GM12875 (cell line): ENCODE data around the gene AFF2.

ENCODE experiments used
- H3K4me3 ChIP-seq: one replicate; pipeline ENCODE4 v1.5.1; 2011; ENCODE audit warnings: low read depth, low read length, control low read depth
- TF ChIP-seq, protein P1 (sequence below): IDR thresholded peaks from 2 replicates; pipeline ENCODE4 v1.5.1; 2011; ENCODE audit warnings: low read depth, mild to moderate bottlenecking, control low read depth, inconsistent platforms, low read length, moderate library complexity, borderline replicate concordance; ENCODE audit not compliant: insufficient read depth

Gene AFF2

DNA sequence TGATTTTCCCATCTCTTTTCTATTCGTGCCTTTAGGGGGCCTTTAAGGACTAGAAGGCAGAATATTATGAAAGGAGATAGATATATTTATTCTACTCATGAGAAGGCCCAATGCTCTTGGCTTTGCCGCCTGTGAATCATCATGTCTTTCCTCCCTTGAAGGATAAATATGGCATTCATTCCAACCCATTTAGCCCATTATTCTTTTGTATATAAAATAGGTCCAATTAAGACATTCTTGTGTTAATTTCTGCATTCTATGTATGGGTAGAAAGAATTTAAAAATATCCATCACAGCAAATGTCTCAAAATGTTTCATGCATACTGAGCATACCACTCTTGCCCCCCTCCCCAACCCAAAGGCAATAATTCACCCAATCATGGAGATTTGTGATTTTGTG, 115.1 kb downstream of the AFF2 start:
- no peak overlapping the region for H3K4me3 ChIP-seq
- TF ChIP-seq, protein P1, sequence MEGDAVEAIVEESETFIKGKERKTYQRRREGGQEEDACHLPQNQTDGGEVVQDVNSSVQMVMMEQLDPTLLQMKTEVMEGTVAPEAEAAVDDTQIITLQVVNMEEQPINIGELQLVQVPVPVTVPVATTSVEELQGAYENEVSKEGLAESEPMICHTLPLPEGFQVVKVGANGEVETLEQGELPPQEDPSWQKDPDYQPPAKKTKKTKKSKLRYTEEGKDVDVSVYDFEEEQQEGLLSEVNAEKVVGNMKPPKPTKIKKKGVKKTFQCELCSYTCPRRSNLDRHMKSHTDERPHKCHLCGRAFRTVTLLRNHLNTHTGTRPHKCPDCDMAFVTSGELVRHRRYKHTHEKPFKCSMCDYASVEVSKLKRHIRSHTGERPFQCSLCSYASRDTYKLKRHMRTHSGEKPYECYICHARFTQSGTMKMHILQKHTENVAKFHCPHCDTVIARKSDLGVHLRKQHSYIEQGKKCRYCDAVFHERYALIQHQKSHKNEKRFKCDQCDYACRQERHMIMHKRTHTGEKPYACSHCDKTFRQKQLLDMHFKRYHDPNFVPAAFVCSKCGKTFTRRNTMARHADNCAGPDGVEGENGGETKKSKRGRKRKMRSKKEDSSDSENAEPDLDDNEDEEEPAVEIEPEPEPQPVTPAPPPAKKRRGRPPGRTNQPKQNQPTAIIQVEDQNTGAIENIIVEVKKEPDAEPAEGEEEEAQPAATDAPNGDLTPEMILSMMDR, result no peak

DNA sequence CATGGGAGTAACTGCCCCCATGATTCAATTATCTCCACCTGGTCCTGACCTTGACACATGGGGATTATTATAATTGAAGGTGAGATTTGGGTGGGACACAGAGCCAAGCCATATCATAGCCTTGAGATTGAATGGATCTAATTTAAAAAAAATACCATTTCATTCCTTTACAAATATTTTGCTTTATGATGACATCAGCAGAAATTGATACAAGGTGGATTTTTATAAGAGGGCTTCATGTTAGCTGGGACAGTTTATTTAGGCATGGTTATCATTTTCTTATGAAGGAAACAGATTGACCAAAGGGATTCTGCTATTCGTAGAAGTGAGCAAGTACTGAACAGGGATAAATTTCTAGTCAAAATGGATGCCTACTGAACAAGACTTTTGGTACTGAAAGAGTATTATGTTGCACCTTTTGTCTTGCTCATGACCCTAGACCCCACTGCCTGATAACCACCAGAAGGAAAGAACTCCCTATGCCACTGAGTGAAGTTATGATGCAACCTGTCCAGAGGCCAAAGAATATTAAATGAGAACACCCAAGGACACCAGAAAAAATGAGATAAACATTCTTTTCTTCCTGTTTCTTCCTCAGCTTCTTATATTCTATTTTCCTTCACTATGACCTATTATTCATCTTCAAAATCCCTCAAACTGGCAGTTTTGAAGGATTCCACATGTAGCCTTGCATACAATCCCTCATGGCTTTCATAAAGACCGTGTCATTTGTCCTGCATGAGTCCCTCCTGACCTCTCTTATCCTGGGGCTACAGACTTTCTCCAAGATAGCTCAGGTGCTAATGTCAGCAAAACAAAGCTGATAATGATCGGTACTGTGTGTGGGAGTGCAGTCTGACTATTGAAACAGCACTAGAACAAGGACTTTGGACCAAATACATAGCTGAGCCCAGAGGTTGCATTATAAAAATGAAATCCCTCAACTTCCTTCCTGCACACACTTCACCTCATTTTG, 118.3 kb downstream of the AFF2 start:
- TF ChIP-seq, protein P1, result no peak
- H3K4me3 ChIP-seq, result no peak overlapping the region

DNA sequence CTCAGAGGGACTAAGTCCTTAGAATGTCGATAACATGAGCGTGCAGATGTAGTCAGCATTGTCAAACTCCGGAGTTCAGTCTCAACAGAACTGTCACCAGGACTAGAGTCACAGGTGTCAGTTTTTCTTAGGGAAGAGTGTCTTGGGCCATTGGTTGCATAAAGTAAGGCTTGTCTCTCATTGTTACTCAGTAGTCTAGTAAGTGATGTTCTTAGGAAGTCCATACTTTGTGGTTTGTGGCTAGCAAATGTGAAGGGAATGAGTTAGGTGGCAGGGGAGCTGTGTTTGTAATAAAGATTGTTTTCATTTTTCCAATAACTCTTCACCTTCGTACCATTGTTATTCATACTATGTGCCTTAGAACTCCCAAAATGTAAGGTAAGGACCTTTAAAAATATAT, 119.6 kb downstream of the AFF2 start:
- no peak overlapping the region for H3K4me3 ChIP-seq
- TF ChIP-seq, protein P1, result no peak

DNA sequence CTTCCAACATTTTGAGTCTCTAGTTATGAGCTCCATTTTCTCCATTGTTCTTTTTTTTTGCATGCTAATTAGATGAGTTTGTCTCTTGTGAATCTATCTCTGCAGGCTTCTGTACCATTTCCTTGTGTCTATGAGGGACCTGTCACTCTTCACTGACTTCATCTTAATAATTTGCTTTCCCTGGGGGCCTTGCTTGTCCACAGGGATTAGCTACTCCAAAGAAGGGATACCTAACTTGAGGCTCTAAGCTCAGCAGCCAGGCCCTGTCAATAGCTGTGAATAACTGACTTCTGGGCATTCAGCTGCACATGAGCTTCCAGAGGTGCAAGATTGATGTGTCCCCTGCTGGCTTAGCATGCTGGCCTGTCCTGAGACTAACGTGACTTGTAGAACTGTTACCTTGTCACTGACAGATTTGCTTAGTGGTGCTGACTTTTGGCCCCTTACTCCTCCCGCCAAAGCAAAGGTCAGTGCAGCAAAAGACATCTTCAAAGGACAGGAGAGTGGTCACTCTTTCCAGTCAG, 124.6 kb downstream of the AFF2 start:
- H3K4me3 ChIP-seq, result no peak overlapping the region
- TF ChIP-seq, protein P1, result no peak

DNA sequence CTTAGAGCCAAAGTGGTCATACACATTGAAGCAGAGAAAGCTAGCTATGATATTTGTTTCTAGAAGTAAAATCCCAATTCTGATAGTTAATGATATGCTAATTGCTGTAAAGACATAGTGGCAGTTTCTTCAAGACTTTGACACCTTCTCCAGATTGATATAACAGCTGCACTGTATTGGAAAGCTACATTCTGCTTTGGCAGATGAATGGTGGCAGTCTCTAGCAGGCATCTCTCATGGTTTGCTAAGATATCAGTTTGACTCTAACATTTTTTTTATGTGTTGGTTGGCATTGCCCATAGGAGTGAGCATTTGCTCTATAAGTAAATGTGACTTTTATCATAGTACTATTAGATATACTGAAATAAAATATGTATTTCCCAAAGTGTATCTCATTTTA, 128.2 kb downstream of the AFF2 start:
- H3K4me3 ChIP-seq, result no peak overlapping the region
- TF ChIP-seq, protein P1, result no peak

DNA sequence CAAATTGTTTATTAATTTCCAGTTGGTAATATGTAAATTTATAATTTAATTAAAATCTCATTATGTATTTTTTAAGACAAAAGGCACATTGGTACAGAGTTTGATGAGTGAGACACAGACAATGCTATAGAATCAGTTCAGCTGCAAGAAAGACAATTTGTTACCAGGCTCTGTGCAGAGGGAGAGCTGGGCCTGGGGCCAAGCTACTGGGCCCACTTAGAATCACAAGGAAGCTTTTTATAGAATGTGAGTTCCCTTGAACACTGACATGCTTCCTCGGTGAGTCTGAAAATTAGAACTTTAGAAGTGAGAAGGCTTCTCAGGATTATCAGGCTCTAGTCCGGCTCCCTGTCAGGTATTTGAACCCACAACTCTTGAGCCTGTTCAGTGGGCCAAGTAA, 129.0 kb downstream of the AFF2 start:
- H3K4me3 ChIP-seq, result no peak overlapping the region
- TF ChIP-seq, protein P1, result no peak

DNA sequence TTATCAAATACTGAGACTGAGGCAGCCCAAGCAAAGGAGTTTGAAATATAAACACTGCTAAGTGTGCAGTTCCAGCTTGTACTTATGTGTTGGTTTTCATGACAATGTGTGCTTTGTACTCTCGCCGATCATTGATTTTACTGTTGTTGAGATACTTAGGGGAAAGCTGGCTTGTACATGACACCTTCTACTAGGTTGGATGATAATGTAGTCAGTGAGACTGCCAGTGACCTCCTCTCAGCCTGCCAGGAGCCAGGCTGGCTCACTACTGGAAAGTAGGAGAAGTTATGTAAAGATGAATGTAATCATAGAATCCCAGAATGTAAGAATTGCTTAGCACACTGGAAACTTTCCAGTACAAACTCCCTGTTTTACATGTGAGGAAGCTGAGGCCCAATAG, 132.0 kb downstream of the AFF2 start:
- no peak overlapping the region for H3K4me3 ChIP-seq
- TF ChIP-seq, protein P1, result no peak
